ENCODE results near the gene TMEM238.

TMEM238 gene

DNA sequence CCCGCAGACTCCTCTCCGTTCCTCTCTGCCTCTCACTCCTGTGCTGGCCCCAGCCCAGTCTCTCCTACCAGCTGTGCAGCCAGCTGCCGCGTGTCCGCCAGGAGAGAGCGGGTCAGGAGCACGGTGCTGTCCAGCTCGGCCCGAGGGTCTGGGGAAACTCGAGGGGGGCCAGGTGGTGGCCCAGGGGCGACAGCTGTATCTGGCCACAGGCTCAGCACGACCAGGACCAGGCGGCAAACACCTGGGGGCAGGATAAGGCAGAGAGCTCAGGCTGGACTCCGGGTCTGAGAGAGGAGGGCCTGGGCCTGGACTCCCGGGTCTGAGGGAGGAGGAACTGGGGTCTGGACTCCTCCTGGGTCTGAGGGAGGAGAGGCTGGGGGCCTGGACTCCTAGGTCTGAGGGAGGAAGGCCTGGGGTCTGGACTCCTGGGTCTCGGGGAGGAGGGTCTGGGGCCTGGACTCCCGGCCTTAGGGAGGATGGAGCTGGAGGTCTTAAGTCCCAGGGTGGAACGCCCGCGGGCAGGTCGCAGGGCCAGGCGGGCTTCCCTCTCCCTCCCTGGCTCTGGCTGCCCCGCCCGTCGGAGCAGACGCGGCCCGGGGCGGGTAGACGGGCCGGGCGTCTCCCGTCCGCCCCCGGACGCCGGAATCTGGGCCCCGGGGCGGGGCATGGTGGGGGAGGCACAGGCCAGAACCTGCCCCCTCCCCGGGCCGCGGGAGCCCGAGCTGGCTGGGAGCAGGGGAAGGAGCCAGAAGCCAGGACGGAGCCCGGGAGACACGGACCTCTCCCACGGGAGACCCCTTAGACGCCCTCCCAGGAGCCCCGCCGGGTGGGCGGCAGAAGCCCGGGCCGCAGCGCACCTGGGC is 15.2 kb downstream of the TMEM238 start:
- H3K4me1 ChIP-seq = peaks cover 12 to 26% (median 19%) of the 10 kb centered on the region in 10 experiments; a peak in 18 of 20 replicates
- H4K20me1 ChIP-seq = peaks cover 0 to 26% (median 7%) of the 10 kb centered on the region in 11 experiments; a peak in 9 of 22 replicates
- H3K4me2 ChIP-seq = peak overlapping the region; percentile 75 to 89 (median 82)
- no peaks in the 10 kb centered on the region for H3K9me3 ChIP-seq (replicated peaks in 1 of 11)
- peak overlapping the region in 9 of 11 experiments; percentile 38 to 67 (median 51); a peak in 12 of 22 replicates for H3K9ac ChIP-seq
- no peak overlapping the region for H3K27ac ChIP-seq
- peaks cover 53 to 78% (median 73%) of the 10 kb centered on the region in 11 experiments for H3K27me3 ChIP-seq
- H3K36me3 ChIP-seq = no peaks in the 10 kb centered on the region
- H3K4me3 ChIP-seq = peak overlapping the region; percentile 33 to 67 (median 51); a peak in 18 of 20 replicates
- no peak for TF ChIP-seq Cebpa-rat (IDR thresholded peaks at IDR 0.05)

DNA sequence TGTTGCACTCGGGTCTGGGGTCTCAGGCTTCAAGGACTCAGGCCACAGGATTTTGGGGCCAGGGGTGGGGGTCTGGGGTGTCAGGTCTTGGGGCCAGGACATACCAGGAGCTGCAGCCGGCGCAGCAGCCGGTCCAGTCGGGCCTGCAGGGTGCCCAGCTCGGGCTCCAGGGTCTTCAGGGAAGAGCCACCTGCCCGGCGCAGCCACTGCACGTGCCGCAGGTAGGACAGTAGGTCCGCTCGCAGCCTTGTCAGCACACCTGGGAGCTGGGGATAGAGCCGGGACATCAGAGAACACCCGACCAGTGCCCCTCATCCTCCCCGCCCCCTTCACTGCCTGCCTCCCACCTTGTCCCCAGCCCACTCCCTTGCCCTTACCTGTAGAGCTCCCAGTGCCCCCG is 16.0 kb downstream of the TMEM238 start:
- H4K20me1 ChIP-seq = peaks cover 0 to 26% (median 7%) of the 10 kb centered on the region in 11 experiments; a peak in 9 of 22 replicates
- no peaks in the 10 kb centered on the region for H3K36me3 ChIP-seq
- TF ChIP-seq Cebpa-rat (IDR thresholded peaks at IDR 0.05) = no peak
- peaks cover 12 to 28% (median 19%) of the 10 kb centered on the region in 10 experiments; a peak in 18 of 20 replicates for H3K4me1 ChIP-seq
- no peak overlapping the region for H3K27ac ChIP-seq
- no peaks in the 10 kb centered on the region for H3K9me3 ChIP-seq (replicated peaks in 1 of 11)
- peaks cover 52 to 70% (median 65%) of the 10 kb centered on the region in 11 experiments for H3K27me3 ChIP-seq
- no peak overlapping the region for H3K4me3 ChIP-seq
- no peak overlapping the region for H3K4me2 ChIP-seq
- H3K9ac ChIP-seq = no peak overlapping the region

- Histone ChIP-seq H4K20me1 (peaks cover 0 to 20% (median 7%) of the 10 kb centered on the region in 11 experiments; a peak in 9 of 22 replicates), H3K27me3 (peaks cover 41 to 56% (median 52%) of the 10 kb centered on the region in 11 experiments), H3K4me3 (no peak overlapping the region), H3K9ac (no peak overlapping the region), H3K4me1 (peaks cover 6 to 21% (median 12%) of the 10 kb centered on the region in 10 experiments; a peak in 15 of 20 replicates), H3K9me3 (replicated peaks in 1 of 11) (no peaks in the 10 kb centered on the region), H3K27ac (no peak overlapping the region), H3K36me3 (no peaks in the 10 kb centered on the region), H3K4me2 (no peak overlapping the region)
- TF ChIP-seq Cebpa-rat (IDR thresholded peaks at IDR 0.05) = no peak
Measured at GRCh38 chr19:55366790-55367189, 17.3 kb downstream of the TMEM238 start.

DNA sequence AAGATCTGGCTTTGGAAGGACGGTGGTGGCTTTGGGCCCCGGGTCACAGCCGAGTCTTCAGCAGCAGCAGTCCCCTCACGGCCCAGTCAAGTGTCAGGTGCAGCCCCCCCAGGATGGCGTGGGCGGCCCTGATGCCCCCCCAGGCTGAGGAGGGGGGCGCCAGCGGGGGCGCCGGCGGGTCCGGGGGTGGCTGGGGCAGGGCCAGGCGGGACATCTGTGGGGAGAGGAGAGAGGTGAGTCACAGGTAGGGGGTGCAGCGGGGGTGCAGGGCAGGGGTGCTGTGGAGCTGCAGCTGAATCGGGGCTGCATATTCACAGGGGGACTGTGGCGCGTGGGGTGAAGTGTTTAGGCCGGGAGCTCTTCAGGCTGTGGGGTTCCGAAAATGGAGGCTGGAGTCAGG is 18.1 kb downstream of the TMEM238 start:
- Histone ChIP-seq H3K9ac (no peak overlapping the region), H3K4me3 (no peak overlapping the region), H4K20me1 (peaks cover 0 to 19% (median 7%) of the 10 kb centered on the region in 11 experiments; a peak in 9 of 22 replicates), H3K4me2 (no peak overlapping the region), H3K27ac (no peak overlapping the region), H3K4me1 (peaks cover 6 to 21% (median 12%) of the 10 kb centered on the region in 10 experiments; a peak in 15 of 20 replicates), H3K36me3 (no peaks in the 10 kb centered on the region), H3K27me3 (peaks cover 33 to 48% (median 43%) of the 10 kb centered on the region in 11 experiments), H3K9me3 (replicated peaks in 1 of 11) (no peaks in the 10 kb centered on the region)
- TF ChIP-seq Cebpa-rat (IDR thresholded peaks at IDR 0.05) = no peak

DNA sequence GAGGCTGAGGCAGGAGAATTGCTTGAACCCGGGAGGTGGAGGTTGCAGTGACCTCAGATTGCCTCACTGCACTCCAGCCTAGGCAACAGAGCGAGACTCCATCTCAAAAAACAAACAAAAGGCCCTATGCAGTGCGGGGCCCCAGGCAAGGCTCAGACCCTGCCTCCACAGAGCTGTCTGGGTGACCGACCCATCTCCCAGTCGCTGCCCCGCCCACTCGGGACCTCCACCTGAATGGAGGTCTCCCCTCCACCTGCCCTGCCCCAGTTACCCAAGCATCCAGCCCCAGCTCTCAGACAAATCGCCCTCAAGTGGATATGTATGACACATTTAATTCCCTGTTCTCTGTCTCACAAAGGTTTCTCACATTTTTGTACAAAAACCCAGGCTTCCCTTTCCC is 18.8 kb downstream of the TMEM238 start:
- peaks cover 26 to 41% (median 36%) of the 10 kb centered on the region in 11 experiments for H3K27me3 ChIP-seq
- no peak overlapping the region for H3K4me2 ChIP-seq
- H3K27ac ChIP-seq = no peak overlapping the region
- H3K4me1 ChIP-seq = peaks cover 6 to 21% (median 12%) of the 10 kb centered on the region in 10 experiments; a peak in 15 of 20 replicates
- H3K36me3 ChIP-seq = no peaks in the 10 kb centered on the region
- no peaks in the 10 kb centered on the region for H3K9me3 ChIP-seq (replicated peaks in 1 of 11)
- H4K20me1 ChIP-seq = peaks cover 0 to 14% (median 3%) of the 10 kb centered on the region in 11 experiments; a peak in 8 of 22 replicates
- H3K4me3 ChIP-seq = no peak overlapping the region
- no peak overlapping the region for H3K9ac ChIP-seq
- no peak for TF ChIP-seq Cebpa-rat (IDR thresholded peaks at IDR 0.05)

- H3K4me1 ChIP-seq = peaks cover 0 to 8% (median 0%) of the 10 kb centered on the region in 10 experiments; a peak in 1 of 20 replicates
- no peak within 1 kb of the TSS for H3K4me2 ChIP-seq
- no peak within 1 kb of the TSS for H3K9ac ChIP-seq
- H3K27me3 ChIP-seq = peaks cover 6 to 25% (median 18%) of the 10 kb centered on the region in 11 experiments
- no peaks in the 10 kb centered on the region for H3K9me3 ChIP-seq (replicated peaks in 1 of 11)
- no peak within 1 kb of the TSS for H3K4me3 ChIP-seq
- no peaks in the 10 kb centered on the region; a peak in 1 of 22 replicates for H4K20me1 ChIP-seq
- no peak within 1 kb of the TSS for H3K27ac ChIP-seq
- H3K36me3 ChIP-seq = no peaks in the 10 kb centered on the region
- no peak for TF ChIP-seq Cebpa-rat (IDR thresholded peaks at IDR 0.05)
Measured at GRCh38 chr19:55362990-55363716, 20.9 kb downstream of the TMEM238 start, which contains the start of gene GARIN5B. Gene GARIN5B (minus strand): TSS chr19:55363260. CDS start chr19:55363066, 194 bp downstream.

GRCh38 chr19:55362174-55362989 is 21.7 kb downstream of the TMEM238 start:
- no peaks in the 10 kb centered on the region for H4K20me1 ChIP-seq
- H3K4me3 ChIP-seq = no peak overlapping the region
- H3K9me3 ChIP-seq (replicated peaks in 1 of 11) = no peaks in the 10 kb centered on the region
- H3K4me1 ChIP-seq = peaks cover 0 to 8% (median 0%) of the 10 kb centered on the region in 10 experiments; a peak in 1 of 20 replicates
- TF ChIP-seq Cebpa-rat (IDR thresholded peaks at IDR 0.05) = no peak
- H3K27ac ChIP-seq = no peak overlapping the region
- no peak overlapping the region for H3K4me2 ChIP-seq
- no peak overlapping the region for H3K9ac ChIP-seq
- H3K27me3 ChIP-seq = peaks cover under 1 to 21% (median 12%) of the 10 kb centered on the region in 11 experiments; a peak in 20 of 22 replicates
- no peaks in the 10 kb centered on the region for H3K36me3 ChIP-seq

DNA sequence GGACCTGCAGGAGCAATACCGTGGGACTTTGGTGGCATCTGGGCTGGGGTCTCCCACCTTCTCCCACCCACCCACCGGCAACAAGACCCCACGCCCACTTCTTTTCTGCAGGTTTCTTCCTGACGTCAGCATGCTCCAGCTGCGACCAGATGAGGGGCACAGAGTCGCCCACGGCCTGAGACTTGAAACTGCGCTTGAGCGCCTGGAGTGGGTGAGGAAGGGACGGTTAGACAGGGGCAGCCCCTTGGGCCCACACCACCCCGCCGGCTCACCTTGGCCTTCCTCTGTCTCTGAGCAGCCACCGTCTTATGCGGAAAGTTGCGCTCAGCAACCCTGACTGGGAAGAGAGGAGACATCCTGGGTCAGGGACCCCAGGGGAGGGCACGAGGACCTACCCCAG is 23.2 kb downstream of the TMEM238 start:
- Histone ChIP-seq H4K20me1 (no peaks in the 10 kb centered on the region), H3K36me3 (no peaks in the 10 kb centered on the region), H3K9ac (no peak overlapping the region), H3K27me3 (peaks cover 16 to 27% (median 20%) of the 10 kb centered on the region in 11 experiments), H3K4me2 (no peak overlapping the region), H3K4me1 (peaks cover 0 to 11% (median 0%) of the 10 kb centered on the region in 10 experiments; a peak in 1 of 20 replicates), H3K27ac (no peak overlapping the region), H3K4me3 (no peak overlapping the region), H3K9me3 (replicated peaks in 1 of 11) (no peaks in the 10 kb centered on the region; a peak in 1 of 22 replicates)
- TF ChIP-seq Cebpa-rat (IDR thresholded peaks at IDR 0.05) = no peak
